ENCODE results near the gene SLC35E2B.
A peak's percentile ranks its signal among the peaks of the same experiment; 100 is the strongest.

Gene SLC35E2B

DNA sequence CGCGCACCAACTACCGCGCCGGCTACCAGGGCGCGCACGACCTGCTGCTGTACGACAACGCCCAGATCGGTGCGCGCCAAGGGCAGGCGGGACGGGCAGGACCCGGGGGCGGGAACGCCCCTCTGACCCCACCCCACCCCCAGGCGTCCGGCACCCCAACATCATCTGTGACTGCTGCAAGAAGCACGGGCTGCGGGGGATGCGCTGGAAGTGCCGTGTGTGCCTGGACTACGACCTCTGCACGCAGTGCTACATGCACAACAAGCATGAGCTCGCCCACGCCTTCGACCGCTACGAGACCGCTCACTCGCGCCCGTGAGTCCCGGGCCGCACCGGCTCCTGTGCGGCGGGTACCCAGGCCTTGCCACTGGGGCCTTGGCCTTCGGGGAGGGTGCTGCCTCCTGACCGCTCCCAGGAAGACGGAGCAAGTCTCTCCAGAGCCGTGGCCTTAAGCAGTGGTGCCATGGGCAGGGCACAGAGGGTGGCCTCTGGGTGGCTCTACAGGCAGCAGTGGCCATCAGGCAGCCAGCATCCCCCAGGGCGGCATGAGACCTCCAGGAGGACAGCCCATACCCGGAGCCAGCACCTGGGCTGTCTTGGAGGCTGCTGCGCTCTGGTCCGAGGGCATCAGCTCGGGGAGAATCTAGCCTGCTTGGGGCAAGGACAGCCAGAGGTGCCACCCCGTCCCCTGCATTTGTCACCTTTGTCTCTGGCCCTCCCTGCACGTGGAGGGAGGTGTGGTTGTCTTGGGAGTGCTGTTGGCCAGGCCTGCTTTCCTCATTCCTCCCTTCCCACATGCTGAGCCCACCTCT lies 68.8 kb downstream of the SLC35E2B start:
- TF ChIP-seq, protein P1, sequence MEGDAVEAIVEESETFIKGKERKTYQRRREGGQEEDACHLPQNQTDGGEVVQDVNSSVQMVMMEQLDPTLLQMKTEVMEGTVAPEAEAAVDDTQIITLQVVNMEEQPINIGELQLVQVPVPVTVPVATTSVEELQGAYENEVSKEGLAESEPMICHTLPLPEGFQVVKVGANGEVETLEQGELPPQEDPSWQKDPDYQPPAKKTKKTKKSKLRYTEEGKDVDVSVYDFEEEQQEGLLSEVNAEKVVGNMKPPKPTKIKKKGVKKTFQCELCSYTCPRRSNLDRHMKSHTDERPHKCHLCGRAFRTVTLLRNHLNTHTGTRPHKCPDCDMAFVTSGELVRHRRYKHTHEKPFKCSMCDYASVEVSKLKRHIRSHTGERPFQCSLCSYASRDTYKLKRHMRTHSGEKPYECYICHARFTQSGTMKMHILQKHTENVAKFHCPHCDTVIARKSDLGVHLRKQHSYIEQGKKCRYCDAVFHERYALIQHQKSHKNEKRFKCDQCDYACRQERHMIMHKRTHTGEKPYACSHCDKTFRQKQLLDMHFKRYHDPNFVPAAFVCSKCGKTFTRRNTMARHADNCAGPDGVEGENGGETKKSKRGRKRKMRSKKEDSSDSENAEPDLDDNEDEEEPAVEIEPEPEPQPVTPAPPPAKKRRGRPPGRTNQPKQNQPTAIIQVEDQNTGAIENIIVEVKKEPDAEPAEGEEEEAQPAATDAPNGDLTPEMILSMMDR (conservative IDR thresholded peaks at IDR 0.05; ENCODE audit: low read depth, low read length): no peak
- no peak for DNase-seq (ENCODE audit: low read depth)
- H3K4me3 ChIP-seq (ENCODE audit: low read length): no peak overlapping the region

- no peak for DNase-seq (ENCODE audit: low read depth)
- no peak overlapping the region for H3K4me3 ChIP-seq (ENCODE audit: low read length)
- TF ChIP-seq, protein P1 (conservative IDR thresholded peaks at IDR 0.05; ENCODE audit: low read depth, low read length): no peak
Observed at GRCh38 chr1:1623181-1623630, 69.4 kb downstream of the SLC35E2B start.

DNA sequence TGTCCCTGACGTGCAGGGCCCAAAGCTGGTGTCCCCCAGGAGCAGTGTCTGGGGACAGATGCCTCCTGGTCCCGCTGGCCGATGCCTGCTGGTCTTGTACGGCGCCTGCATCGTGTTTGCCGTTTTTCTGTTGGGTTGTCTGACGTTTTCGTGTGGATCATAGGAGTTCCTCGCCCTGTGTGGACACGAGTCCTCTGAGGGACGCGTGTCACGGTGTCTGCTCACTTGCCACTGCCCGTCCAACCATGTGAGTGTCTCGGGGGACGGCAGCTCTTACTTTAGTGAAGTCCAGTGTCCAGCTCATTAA lies 69.9 kb downstream of the SLC35E2B start:
- TF ChIP-seq, protein P1 (conservative IDR thresholded peaks at IDR 0.05; ENCODE audit: low read depth, low read length): no peak
- H3K4me3 ChIP-seq (ENCODE audit: low read length): no peak overlapping the region
- no peak for DNase-seq (ENCODE audit: low read depth)

GRCh38 chr1:1622010-1622787 lies 70.4 kb downstream of the SLC35E2B start:
- H3K4me3 ChIP-seq (ENCODE audit: low read length): no peak overlapping the region
- TF ChIP-seq, protein P1 (conservative IDR thresholded peaks at IDR 0.05; ENCODE audit: low read depth, low read length): peak; percentile 8
- DNase-seq (ENCODE audit: low read depth): peak; percentile 81

GRCh38 chr1:1621173-1622009 lies 71.2 kb downstream of the SLC35E2B start:
- TF ChIP-seq, protein P1 (conservative IDR thresholded peaks at IDR 0.05; ENCODE audit: low read depth, low read length): no peak
- no peak for DNase-seq (ENCODE audit: low read depth)
- H3K4me3 ChIP-seq (ENCODE audit: low read length): no peak overlapping the region

DNA sequence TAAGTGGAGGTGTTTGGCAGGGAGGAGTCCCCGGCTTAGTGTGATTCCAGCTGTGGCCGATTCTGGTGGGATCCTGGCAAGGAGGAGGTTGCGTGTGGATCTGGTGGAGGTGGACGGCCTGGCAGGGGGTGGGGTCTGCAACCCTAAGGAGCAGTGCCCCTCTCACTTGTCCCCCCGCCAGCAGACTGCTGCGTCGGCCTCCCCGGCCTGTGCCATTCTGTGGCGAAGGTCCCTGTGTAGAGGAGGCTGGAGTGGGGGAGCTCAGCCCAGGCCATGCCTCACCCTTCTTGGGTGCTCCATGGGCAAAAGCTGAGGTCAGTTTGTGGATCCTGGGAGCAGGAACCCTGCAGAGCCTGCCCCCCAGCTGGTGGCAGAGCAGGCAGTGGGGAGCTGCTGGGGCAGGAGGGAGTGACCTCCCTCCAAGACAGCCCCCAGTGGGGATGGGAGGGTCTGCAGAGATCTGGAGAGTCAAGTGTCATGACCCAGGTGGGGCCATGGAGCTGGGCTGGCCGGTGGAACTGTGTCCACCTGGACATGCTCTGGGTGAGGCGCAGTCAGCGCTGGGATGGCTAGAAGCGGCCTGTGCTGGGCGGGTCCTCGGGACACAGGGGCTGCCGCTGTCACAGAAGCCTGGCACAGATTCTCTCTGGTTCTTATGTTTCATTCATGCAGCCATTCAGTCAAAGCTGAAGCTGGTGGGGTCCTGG lies 72.0 kb downstream of the SLC35E2B start:
- TF ChIP-seq, protein P1 (conservative IDR thresholded peaks at IDR 0.05; ENCODE audit: low read depth, low read length): no peak
- DNase-seq (ENCODE audit: low read depth): no peak
- no peak overlapping the region for H3K4me3 ChIP-seq (ENCODE audit: low read length)

All from retinal pigment epithelial cell (primary cell).